CD14-positive monocyte (primary cell): ENCODE results near the gene COL19A1. TPM values are rescaled to one million over a fixed set of nuclear protein-coding genes. Genes with fewer than 3 reads are reported as not detected.

ENCODE experiments used
- DNase-seq, 3 donors: peaks; one replicate each; pipeline ENCODE4 v3.0.0-alpha.2; 2011 to 2022
- H2AFZ ChIP-seq: 2 replicates; pipeline ENCODE4 v1.6.0; 2012; ENCODE audit warnings: mild to moderate bottlenecking, low read depth, low read length, inconsistent platforms; ENCODE audit not compliant: insufficient read depth, poor library complexity, severe bottlenecking
- H3K27ac ChIP-seq, 2 donors: 1 replicate in 1 of 2; 2 replicates in 1 of 2; pipeline ENCODE4 v1.5.1; 2012 to 2013; ENCODE audit warnings: low read length in 2 of 2, control low read depth in 1 of 2, inconsistent platforms in 1 of 2, low read depth in 1 of 2, mild to moderate bottlenecking in 1 of 2
- H3K27me3 ChIP-seq, 2 donors: one replicate each; pipeline versions ENCODE4 v1.6.0 to v1.6.1; 2011 to 2013; ENCODE audit warnings: low read length in 2 of 2; ENCODE audit not compliant: control insufficient read depth in 2 of 2, insufficient read depth in 2 of 2
- H3K36me3 ChIP-seq, 2 donors: replicated peaks in 1 of 2; 1 replicate in 1 of 2; 2 replicates in 1 of 2; pipeline versions ENCODE4 v1.5.1 to v1.6.1; 2012 to 2013; ENCODE audit warnings: low read length in 2 of 2, control low read depth in 1 of 2, inconsistent platforms in 1 of 2, mild to moderate bottlenecking in 1 of 2; ENCODE audit not compliant: insufficient read depth in 2 of 2, control insufficient read depth in 1 of 2
- H3K4me1 ChIP-seq, 2 donors: 1 replicate in 1 of 2; 2 replicates in 1 of 2; pipeline versions ENCODE4 v1.5.1 to v1.6.1; 2012 to 2013; ENCODE audit warnings: low read length in 2 of 2, control low read depth in 1 of 2, inconsistent platforms in 1 of 2, mild to moderate bottlenecking in 1 of 2, moderate library complexity in 1 of 2; ENCODE audit not compliant: insufficient read depth in 2 of 2, control insufficient read depth in 1 of 2
- H3K4me2 ChIP-seq: replicated peaks from 2 replicates; pipeline ENCODE3; 2012; ENCODE audit warnings: low read length, moderate library complexity, mild to moderate bottlenecking; ENCODE audit not compliant: poor library complexity, severe bottlenecking; ENCODE audit errors: extremely low read depth
- H3K4me3 ChIP-seq, 3 experiments: fragments of 200-600 bp in 1 of 3; sonication (generic) in 1 of 3; replicated peaks in 1 of 3; 1 replicate in 2 of 3; 2 replicates in 1 of 3; pipeline ENCODE4 v1.5.1; 2011 to 2013; ENCODE audit warnings: low read length in 3 of 3, mild to moderate bottlenecking in 3 of 3, control low read depth in 2 of 3, low read depth in 2 of 3, inconsistent platforms in 1 of 3, moderate library complexity in 1 of 3
- H3K79me2 ChIP-seq: 2 replicates; pipeline ENCODE4 v1.6.0; 2012; ENCODE audit warnings: mild to moderate bottlenecking, control low read depth, inconsistent platforms, low read length, moderate library complexity; ENCODE audit not compliant: insufficient read depth
- H3K9ac ChIP-seq: 2 replicates; pipeline ENCODE4 v1.6.0; 2017; ENCODE audit warnings: low read length, mild to moderate bottlenecking; ENCODE audit not compliant: insufficient read depth, poor library complexity, severe bottlenecking
- H3K9me3 ChIP-seq, 2 donors: replicated peaks in 1 of 2; 1 replicate in 1 of 2; 2 replicates in 1 of 2; pipeline versions ENCODE4 v1.5.1 to v1.6.1; 2012 to 2013; ENCODE audit warnings: low read length in 2 of 2, control low read depth in 1 of 2; ENCODE audit not compliant: control insufficient read depth in 1 of 2, insufficient read depth in 1 of 2
- H4K20me1 ChIP-seq: 2 replicates; pipeline ENCODE4 v1.6.0; 2012; ENCODE audit warnings: mild to moderate bottlenecking, low read length, control low read depth, moderate library complexity; ENCODE audit not compliant: insufficient read depth
- H3K27ac Mint-ChIP-seq, 7 donors: one replicate each; pipeline ENCODE4 v1.8.0; 2020; ENCODE audit warnings: mild to moderate bottlenecking in 7 of 7, mixed read lengths in 7 of 7, moderate library complexity in 6 of 7, inconsistent platforms in 2 of 7
- H3K27me3 Mint-ChIP-seq, 3 donors: one replicate each; pipeline ENCODE4 v1.8.0; 2021 to 2022; ENCODE audit warnings: low read depth in 3 of 3, mild to moderate bottlenecking in 3 of 3, mixed read lengths in 3 of 3, moderate library complexity in 3 of 3, inconsistent platforms in 1 of 3
- H3K36me3 Mint-ChIP-seq, 2 donors: one replicate each; pipeline ENCODE4 v1.8.0; 2020; ENCODE audit warnings: mixed read lengths in 2 of 2, inconsistent platforms in 1 of 2, mild to moderate bottlenecking in 1 of 2
- H3K4me1 Mint-ChIP-seq: one replicate; pipeline ENCODE4 v1.8.0; 2020; ENCODE audit warnings: mild to moderate bottlenecking, mixed read lengths
- H3K4me3 Mint-ChIP-seq, 2 donors: one replicate each; pipeline ENCODE4 v1.8.0; 2020; ENCODE audit warnings: mild to moderate bottlenecking in 2 of 2, mixed read lengths in 2 of 2, moderate library complexity in 1 of 2
- H3K9me3 Mint-ChIP-seq, 7 donors: one replicate each; pipeline ENCODE4 v1.8.0; 2020 to 2022; ENCODE audit warnings: mixed read lengths in 7 of 7, mild to moderate bottlenecking in 6 of 7, moderate library complexity in 6 of 7, inconsistent platforms in 2 of 7
- CTCF ChIP-seq: fragments of 200-600 bp; IDR thresholded peaks from one replicate; pipeline ENCODE4 v1.8.0; 2022; ENCODE audit warnings: antibody characterized with exemption, mild to moderate bottlenecking
- WGBS: methylation state at CpG from one replicate; pipeline ENCODE4 v1.1.5; 2013; ENCODE audit warnings: missing lambda C conversion rate; ENCODE audit not compliant: insufficient coverage; 5-methylcytosine and 5-hydroxymethylcytosine counted together
- intact Hi-C, 2 donors: fragments of 100-400 bp; cut with micrococcal nuclease; formaldehyde crosslinking; loops; one replicate each; pipeline versions ENCODE4 v1.15.0 to v1.15.1; 2023
- polyA plus RNA-seq, 3 donors: library from polyadenylated mRNA; depleted of rRNA in 1 of 3; unstranded in 2 of 3; stranded (reverse) in 1 of 3; fragments of 300-500 nt in 2 of 3; fragments of >200 nt in 1 of 3; fragmentation: Illumina TruSeq in 2 of 3; gene quantifications; 1 replicate in 2 of 3; 2 replicates in 1 of 3; pipeline ENCODE4 v1.2.3, GENCODE V29; 2012 to 2021

COL19A1 gene
- polyA plus RNA-seq, 3 donors = not detected

- Histone ChIP-seq H3K79me2 (no peaks in the 10 kb centered on the region), H3K9ac (no peak overlapping the region), H3K9me3 (no peaks in the 10 kb centered on the region), H3K4me3 (no peak overlapping the region), H3K36me3 (no peaks in the 10 kb centered on the region), H3K27me3 (no peaks in the 10 kb centered on the region), H4K20me1 (no peaks in the 10 kb centered on the region), H3K4me2 (no peak overlapping the region), H3K4me1 (no peaks in the 10 kb centered on the region), H2AFZ (no peak overlapping the region), H3K27ac (no peak overlapping the region)
- no peak for TF ChIP-seq CTCF
- peaks cover 0 to 6% (median 0%) of the 10 kb centered on the region in 7 donors for H3K9me3 Mint-ChIP-seq
- no peak overlapping the region for H3K4me3 Mint-ChIP-seq
- intact Hi-C loops = no loop called here
- peaks cover 0 to 2% (median 1%) of the 10 kb centered on the region in 3 donors for H3K27me3 Mint-ChIP-seq
- no peaks in the 10 kb centered on the region for H3K36me3 Mint-ChIP-seq
- no peak for DNase-seq
- H3K27ac Mint-ChIP-seq = no peak overlapping the region
- no peaks in the 10 kb centered on the region for H3K4me1 Mint-ChIP-seq
- no CpG with 5 or more reads among the region's 2 CpGs for WGBS
Measured at GRCh38 chr6:70140496-70140895, 274.1 kb downstream of the COL19A1 start.

GRCh38 chr6:70142034-70142433 is 275.7 kb downstream of the COL19A1 start:
- intact Hi-C loops = no loop called here
- no CpG with 5 or more reads among the region's 4 CpGs for WGBS
- no peak overlapping the region for H3K4me3 Mint-ChIP-seq
- no peaks in the 10 kb centered on the region for H3K9me3 ChIP-seq
- H3K27me3 ChIP-seq = no peaks in the 10 kb centered on the region
- no peak overlapping the region for H2AFZ ChIP-seq
- no peak overlapping the region for H3K9ac ChIP-seq
- no peaks in the 10 kb centered on the region for H3K4me1 ChIP-seq
- H3K36me3 Mint-ChIP-seq = no peaks in the 10 kb centered on the region
- no peak overlapping the region for H3K27ac ChIP-seq
- peaks cover 0 to 6% (median 0%) of the 10 kb centered on the region in 7 donors for H3K9me3 Mint-ChIP-seq
- peaks cover 0 to 2% (median 1%) of the 10 kb centered on the region in 3 donors for H3K27me3 Mint-ChIP-seq
- no peak for TF ChIP-seq CTCF
- H3K4me1 Mint-ChIP-seq = no peaks in the 10 kb centered on the region
- H3K4me3 ChIP-seq = no peak overlapping the region
- H3K4me2 ChIP-seq = no peak overlapping the region
- no peaks in the 10 kb centered on the region for H4K20me1 ChIP-seq
- no peak overlapping the region for H3K27ac Mint-ChIP-seq
- no peaks in the 10 kb centered on the region for H3K36me3 ChIP-seq
- H3K79me2 ChIP-seq = no peaks in the 10 kb centered on the region
- DNase-seq = no peak
